ENCODE measurements around the gene PLA2G4E. TPM values are rescaled to one million over a fixed set of nuclear protein-coding genes. Genes with fewer than 3 reads are reported as not detected.

Gene PLA2G4E
- polyA plus RNA-seq, 3 donors, result not detected

- Histone ChIP-seq H4K20me1 (ENCODE audit: insufficient read depth, low read length) (no peaks in the 10 kb centered on the region), H3K4me1 (ENCODE audit: control insufficient read depth in 1 of 2, insufficient read depth in 2 of 2, low read length in 2 of 2) (no peaks in the 10 kb centered on the region), H3K36me3 (replicated peaks in 1 of 2; ENCODE audit: control insufficient read depth in 1 of 2, insufficient read depth in 2 of 2, low read length in 2 of 2) (no peaks in the 10 kb centered on the region), H3K79me2 (ENCODE audit: insufficient read depth, low read length) (no peaks in the 10 kb centered on the region), H3K4me3 (replicated peaks in 1 of 3; ENCODE audit: low read depth in 2 of 3, low read length in 3 of 3) (no peak overlapping the region), H3K27me3 (ENCODE audit: control insufficient read depth in 2 of 2, insufficient read depth in 2 of 2, low read length in 2 of 2) (no peaks in the 10 kb centered on the region), H3K27ac (ENCODE audit: low read depth in 1 of 2, low read length in 2 of 2) (no peak overlapping the region), H2AFZ (ENCODE audit: insufficient read depth, low read depth, low read length, poor library complexity, severe bottlenecking) (no peak overlapping the region), H3K9me3 (replicated peaks in 1 of 2; ENCODE audit: control insufficient read depth in 1 of 2, insufficient read depth in 1 of 2, low read length in 2 of 2) (no peaks in the 10 kb centered on the region), H3K4me2 (replicated peaks; ENCODE audit: extremely low read depth, low read length, poor library complexity, severe bottlenecking) (no peak overlapping the region), H3K9ac (ENCODE audit: insufficient read depth, low read length, poor library complexity, severe bottlenecking) (no peak overlapping the region)
- DNase-seq, result no peak
- Mint-ChIP-seq H3K27me3 (ENCODE audit: low read depth in 3 of 3) (peaks cover 3 to 8% (median 5%) of the 10 kb centered on the region in 3 donors), H3K4me1 (peaks cover 6% of the 10 kb centered on the region), H3K9me3 (peaks cover 0 to 2% (median 0%) of the 10 kb centered on the region in 7 donors), H3K27ac (no peak overlapping the region), H3K36me3 (no peaks in the 10 kb centered on the region), H3K4me3 (no peak overlapping the region)
- 85% methylated on average over 7 of the region's 8 CpGs for WGBS (ENCODE audit: insufficient coverage)
- TF ChIP-seq, protein P1, sequence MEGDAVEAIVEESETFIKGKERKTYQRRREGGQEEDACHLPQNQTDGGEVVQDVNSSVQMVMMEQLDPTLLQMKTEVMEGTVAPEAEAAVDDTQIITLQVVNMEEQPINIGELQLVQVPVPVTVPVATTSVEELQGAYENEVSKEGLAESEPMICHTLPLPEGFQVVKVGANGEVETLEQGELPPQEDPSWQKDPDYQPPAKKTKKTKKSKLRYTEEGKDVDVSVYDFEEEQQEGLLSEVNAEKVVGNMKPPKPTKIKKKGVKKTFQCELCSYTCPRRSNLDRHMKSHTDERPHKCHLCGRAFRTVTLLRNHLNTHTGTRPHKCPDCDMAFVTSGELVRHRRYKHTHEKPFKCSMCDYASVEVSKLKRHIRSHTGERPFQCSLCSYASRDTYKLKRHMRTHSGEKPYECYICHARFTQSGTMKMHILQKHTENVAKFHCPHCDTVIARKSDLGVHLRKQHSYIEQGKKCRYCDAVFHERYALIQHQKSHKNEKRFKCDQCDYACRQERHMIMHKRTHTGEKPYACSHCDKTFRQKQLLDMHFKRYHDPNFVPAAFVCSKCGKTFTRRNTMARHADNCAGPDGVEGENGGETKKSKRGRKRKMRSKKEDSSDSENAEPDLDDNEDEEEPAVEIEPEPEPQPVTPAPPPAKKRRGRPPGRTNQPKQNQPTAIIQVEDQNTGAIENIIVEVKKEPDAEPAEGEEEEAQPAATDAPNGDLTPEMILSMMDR (IDR thresholded peaks at IDR 0.05), result no peak
- intact Hi-C loops (cut with micrococcal nuclease), result no loop called here
Observed at GRCh38 chr15:42045211-42045615, 24.4 kb upstream of the PLA2G4E start.

DNA sequence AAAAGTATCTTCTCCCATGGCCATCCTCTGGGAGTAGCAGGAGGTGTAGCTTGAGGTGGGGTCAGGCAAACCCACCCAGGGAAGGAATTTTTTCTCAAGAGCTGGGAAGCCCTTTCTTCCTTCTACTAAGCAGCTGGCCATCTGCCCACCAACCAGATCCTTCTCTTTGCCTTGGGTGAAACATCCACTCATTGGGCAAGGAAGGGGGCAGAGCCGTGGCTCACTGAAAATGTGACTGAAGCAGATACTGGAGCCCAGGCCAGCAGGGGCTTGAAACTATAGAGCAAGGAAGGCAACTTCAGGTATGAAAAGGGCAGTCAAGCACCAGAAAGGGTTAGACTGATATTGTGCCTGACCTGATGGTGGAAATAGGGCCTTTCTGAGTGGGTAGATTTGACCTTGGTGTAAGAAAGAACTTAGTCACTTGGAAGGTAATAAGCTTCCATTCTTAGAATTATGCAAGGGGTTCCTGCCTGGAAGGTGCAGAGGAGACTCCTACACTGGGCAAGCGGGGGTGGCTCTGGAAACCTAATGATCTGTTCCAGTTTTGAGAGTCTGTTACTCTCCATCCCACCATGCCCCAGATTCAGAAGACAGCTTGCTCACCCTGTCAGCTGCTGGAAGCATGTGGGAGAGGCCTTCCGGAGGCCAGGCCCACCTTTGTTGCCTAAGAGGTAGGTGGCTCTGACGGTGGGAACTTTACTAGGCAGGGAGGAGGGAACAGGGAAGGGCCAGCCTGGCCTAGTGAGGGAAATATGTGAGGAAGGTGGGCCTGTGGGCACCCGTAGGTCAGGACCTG lies 22.0 kb upstream of the PLA2G4E start:
- no peaks in the 10 kb centered on the region for H3K9me3 Mint-ChIP-seq
- H3K36me3 Mint-ChIP-seq, result no peaks in the 10 kb centered on the region
- Histone ChIP-seq H2AFZ (ENCODE audit: insufficient read depth, low read depth, low read length, poor library complexity, severe bottlenecking) (no peak overlapping the region), H3K27me3 (ENCODE audit: control insufficient read depth in 2 of 2, insufficient read depth in 2 of 2, low read length in 2 of 2) (no peaks in the 10 kb centered on the region), H3K4me1 (ENCODE audit: control insufficient read depth in 1 of 2, insufficient read depth in 2 of 2, low read length in 2 of 2) (no peaks in the 10 kb centered on the region), H3K9ac (ENCODE audit: insufficient read depth, low read length, poor library complexity, severe bottlenecking) (no peak overlapping the region), H3K4me3 (replicated peaks in 1 of 3; ENCODE audit: low read depth in 2 of 3, low read length in 3 of 3) (no peak overlapping the region), H3K79me2 (ENCODE audit: insufficient read depth, low read length) (no peaks in the 10 kb centered on the region), H3K9me3 (replicated peaks in 1 of 2; ENCODE audit: control insufficient read depth in 1 of 2, insufficient read depth in 1 of 2, low read length in 2 of 2) (no peaks in the 10 kb centered on the region), H4K20me1 (ENCODE audit: insufficient read depth, low read length) (no peaks in the 10 kb centered on the region), H3K36me3 (replicated peaks in 1 of 2; ENCODE audit: control insufficient read depth in 1 of 2, insufficient read depth in 2 of 2, low read length in 2 of 2) (no peaks in the 10 kb centered on the region), H3K4me2 (replicated peaks; ENCODE audit: extremely low read depth, low read length, poor library complexity, severe bottlenecking) (no peak overlapping the region), H3K27ac (ENCODE audit: low read depth in 1 of 2, low read length in 2 of 2) (no peak overlapping the region)
- peak overlapping the region in 1 of 7 donors; percentile 59 for H3K27ac Mint-ChIP-seq
- 83% methylated on average over 4 of the region's 5 CpGs for WGBS (ENCODE audit: insufficient coverage)
- H3K4me3 Mint-ChIP-seq, result no peak overlapping the region
- H3K4me1 Mint-ChIP-seq, result peaks cover 6% of the 10 kb centered on the region
- TF ChIP-seq, protein P1 (IDR thresholded peaks at IDR 0.05), result no peak
- no peak for DNase-seq
- intact Hi-C loops (cut with micrococcal nuclease), result no loop called here
- peaks cover 2 to 5% (median 3%) of the 10 kb centered on the region in 3 donors for H3K27me3 Mint-ChIP-seq (ENCODE audit: low read depth in 3 of 3)

Data from CD14-positive monocyte (primary cell).